Measurements from ENCODE around the gene ALKBH4. TPM values are rescaled to one million over a fixed set of nuclear protein-coding genes. Genes with fewer than 3 reads are reported as not detected.
"Not testable (repeated sequence)": the region's sequence is repeated elsewhere in the genome, so short reads cannot be mapped to it uniquely, and the experiment has no call there.

The ALKBH4 gene
- total RNA-seq, 4 donors from 2014 or later: 8.7 to 31.3 (median 15.8) TPM

DNA sequence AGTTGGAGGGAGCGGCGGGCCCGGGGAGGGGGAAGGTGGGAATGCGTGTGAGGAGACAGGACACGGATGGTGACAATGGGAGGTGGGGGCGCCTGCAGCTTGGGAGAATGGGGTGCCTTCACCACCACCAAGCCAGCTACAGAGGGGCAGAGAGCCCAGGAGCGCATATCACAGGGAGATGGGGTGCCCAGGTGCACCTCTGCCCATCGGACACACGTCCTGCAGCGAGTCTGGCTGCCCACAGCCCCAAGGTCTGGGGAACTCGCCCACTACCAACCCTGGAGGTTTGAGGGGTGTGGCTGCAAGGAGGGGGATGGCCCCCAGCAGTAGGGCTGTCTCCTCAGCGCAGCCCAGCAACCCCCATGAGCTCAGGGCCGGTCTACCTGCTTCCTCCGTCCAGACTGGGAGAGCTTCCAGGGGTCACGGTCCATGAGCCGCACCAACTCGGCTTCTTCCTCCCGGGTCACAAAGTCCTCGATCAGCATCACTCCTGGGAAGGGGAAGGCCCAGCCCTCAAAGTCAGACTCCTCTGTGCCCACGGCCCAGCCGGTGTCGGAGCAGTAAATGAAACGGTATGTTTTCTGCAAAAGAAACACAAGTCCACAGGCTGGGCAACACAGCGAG, 5.3 kb downstream of the ALKBH4 start:
- no peak overlapping the region for H3K27ac ChIP-seq
- DNase-seq: no peak
- H3K27me3 ChIP-seq: no peaks in the 10 kb centered on the region
- no peaks in the 10 kb centered on the region for H3K9me3 ChIP-seq
- H3K4me1 ChIP-seq: peaks cover 6% of the 10 kb centered on the region in 2 donors
- no peaks in the 10 kb centered on the region for H3K36me3 ChIP-seq
- TF ChIP-seq, protein P1, sequence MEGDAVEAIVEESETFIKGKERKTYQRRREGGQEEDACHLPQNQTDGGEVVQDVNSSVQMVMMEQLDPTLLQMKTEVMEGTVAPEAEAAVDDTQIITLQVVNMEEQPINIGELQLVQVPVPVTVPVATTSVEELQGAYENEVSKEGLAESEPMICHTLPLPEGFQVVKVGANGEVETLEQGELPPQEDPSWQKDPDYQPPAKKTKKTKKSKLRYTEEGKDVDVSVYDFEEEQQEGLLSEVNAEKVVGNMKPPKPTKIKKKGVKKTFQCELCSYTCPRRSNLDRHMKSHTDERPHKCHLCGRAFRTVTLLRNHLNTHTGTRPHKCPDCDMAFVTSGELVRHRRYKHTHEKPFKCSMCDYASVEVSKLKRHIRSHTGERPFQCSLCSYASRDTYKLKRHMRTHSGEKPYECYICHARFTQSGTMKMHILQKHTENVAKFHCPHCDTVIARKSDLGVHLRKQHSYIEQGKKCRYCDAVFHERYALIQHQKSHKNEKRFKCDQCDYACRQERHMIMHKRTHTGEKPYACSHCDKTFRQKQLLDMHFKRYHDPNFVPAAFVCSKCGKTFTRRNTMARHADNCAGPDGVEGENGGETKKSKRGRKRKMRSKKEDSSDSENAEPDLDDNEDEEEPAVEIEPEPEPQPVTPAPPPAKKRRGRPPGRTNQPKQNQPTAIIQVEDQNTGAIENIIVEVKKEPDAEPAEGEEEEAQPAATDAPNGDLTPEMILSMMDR (IDR thresholded peaks at IDR 0.05): no peak
- no peak for TF ChIP-seq POLR2A (IDR thresholded peaks at IDR 0.05)
- intact Hi-C loops (cut with DNase I; ENCODE audit: low total_unique reads): no loop called here
- H3K4me3 ChIP-seq: no peak overlapping the region

DNA sequence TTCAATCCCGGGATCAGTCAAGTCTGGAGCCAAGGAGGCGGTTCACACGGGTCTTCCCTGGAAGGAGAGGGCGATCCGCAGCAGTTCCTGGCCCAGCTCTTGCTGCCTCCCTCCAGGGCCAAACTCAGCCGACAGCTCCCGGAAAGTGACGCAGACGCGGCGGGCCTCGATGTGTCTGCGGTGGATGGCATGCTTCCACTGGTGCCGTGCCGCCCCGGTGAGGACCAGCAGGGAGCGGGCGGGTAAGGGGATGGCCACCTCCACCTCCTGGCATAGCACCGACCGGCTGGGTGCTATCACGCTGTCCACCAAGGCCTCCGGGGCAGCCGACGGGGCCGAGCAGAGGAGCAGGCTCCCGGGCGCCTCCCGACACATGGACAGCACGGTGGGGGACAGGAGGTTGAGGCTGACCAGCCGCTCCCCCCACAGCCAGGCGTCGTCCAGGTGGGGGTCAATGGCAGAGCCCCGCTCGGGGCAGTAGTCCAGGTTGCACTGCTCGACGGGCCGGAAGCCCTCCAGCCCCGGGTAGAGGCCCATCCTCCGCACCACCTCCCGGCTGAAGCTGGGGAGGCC, 7.2 kb downstream of the ALKBH4 start:
- Histone ChIP-seq H3K4me1 (no peaks in the 10 kb centered on the region), H3K27me3 (no peaks in the 10 kb centered on the region), H3K9me3 (no peaks in the 10 kb centered on the region), H3K36me3 (no peaks in the 10 kb centered on the region), H3K27ac (no peak overlapping the region), H3K4me3 (no peak overlapping the region)
- TF ChIP-seq POLR2A (IDR thresholded peaks at IDR 0.05): no peak
- TF ChIP-seq, protein P1 (IDR thresholded peaks at IDR 0.05): no peak
- intact Hi-C loops (cut with DNase I; ENCODE audit: low total_unique reads): no loop called here
- DNase-seq: no peak

DNA sequence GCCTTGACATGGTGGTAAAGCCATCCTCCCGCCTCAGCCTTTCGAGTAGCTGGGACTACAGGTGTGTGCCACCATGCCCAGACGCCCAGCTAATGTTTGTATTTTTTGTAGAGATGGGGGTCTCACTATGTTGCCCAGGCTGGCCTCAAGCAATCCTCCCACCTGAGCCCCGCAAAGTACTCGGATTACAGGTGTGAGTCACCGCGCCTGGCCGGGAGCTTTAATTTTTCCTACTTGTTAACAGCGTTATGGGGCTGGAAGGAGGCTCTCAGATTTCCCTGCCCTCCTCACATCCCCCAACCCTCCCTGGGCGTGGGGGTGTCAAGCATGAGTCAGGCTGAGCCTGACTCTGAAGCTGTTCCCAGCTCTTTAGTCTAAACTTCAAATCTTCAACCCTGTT, 8.3 kb downstream of the ALKBH4 start:
- no peaks in the 10 kb centered on the region for H3K36me3 ChIP-seq
- H3K4me3 ChIP-seq: no peak overlapping the region
- no peaks in the 10 kb centered on the region for H3K9me3 ChIP-seq
- TF ChIP-seq, protein P1 (IDR thresholded peaks at IDR 0.05): no peak
- no peak for TF ChIP-seq POLR2A (IDR thresholded peaks at IDR 0.05)
- intact Hi-C loops (cut with DNase I; ENCODE audit: low total_unique reads): no loop called here
- DNase-seq: no peak
- no peaks in the 10 kb centered on the region for H3K27me3 ChIP-seq
- H3K4me1 ChIP-seq: no peaks in the 10 kb centered on the region
- H3K27ac ChIP-seq: no peak overlapping the region

DNA sequence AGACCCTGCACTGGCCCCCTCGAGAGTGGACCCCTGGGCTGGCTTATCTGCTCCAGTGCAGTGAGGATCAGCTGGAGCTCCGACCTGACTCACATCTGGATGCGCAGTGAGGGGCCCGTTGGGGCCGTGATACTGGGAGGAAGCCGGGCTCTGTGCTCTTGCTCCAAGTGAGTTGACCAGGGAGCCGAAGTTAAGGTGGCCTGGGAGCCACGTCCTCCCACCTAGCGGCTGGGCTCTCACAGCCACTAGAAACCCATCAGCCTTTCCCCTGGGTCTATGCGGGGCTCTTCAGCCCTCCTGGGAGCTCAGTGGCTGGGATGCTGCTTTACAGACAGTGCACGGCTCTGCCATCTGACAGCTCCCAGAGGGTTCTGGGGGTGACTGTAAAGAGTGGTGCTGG, 9.1 kb downstream of the ALKBH4 start:
- intact Hi-C loops (cut with DNase I; ENCODE audit: low total_unique reads): no loop called here
- H3K27ac ChIP-seq: no peak overlapping the region
- H3K4me1 ChIP-seq: no peaks in the 10 kb centered on the region
- no peak overlapping the region for H3K4me3 ChIP-seq
- no peaks in the 10 kb centered on the region for H3K27me3 ChIP-seq
- no peak for DNase-seq
- H3K9me3 ChIP-seq: no peaks in the 10 kb centered on the region
- no peak for TF ChIP-seq POLR2A (IDR thresholded peaks at IDR 0.05)
- TF ChIP-seq, protein P1 (IDR thresholded peaks at IDR 0.05): no peak
- no peaks in the 10 kb centered on the region for H3K36me3 ChIP-seq

DNA sequence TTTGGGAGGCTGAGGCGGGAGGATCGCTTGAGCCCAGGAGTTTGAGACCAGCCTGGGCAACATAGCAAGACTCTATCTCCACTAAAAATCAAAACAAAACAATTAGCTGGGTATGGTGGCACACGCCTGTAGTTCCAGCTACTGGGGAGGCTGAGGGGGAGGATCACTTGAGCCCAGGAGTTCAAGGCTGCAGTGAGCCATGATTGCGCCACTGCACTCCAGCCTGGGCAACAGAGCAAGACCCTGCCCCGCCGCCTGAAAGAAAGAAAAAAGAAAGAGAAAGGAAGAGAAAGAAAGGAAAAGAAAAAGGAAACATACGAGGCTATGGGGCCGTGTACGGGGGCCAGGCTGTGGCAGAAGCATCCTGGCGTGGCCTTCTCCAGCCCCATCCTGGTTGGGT, 9.7 kb downstream of the ALKBH4 start:
- H3K36me3 ChIP-seq; DNase-seq; H3K4me1 ChIP-seq; H3K4me3 ChIP-seq; H3K27me3 ChIP-seq; intact Hi-C loops (cut with DNase I; ENCODE audit: low total_unique reads); H3K9me3 ChIP-seq; H3K27ac ChIP-seq: not testable (repeated sequence)

Measured in uterus (tissue), 4 donors.